ENCODE data around the gene SPSB3.

SPSB3 gene

GRCh38 chr16:1788095-1788707, 5.8 kb upstream of the SPSB3 start:
- no peak for DNase-seq

GRCh38 chr16:1787322-1788094, 5.1 kb upstream of the SPSB3 start:
- DNase-seq: no peak

GRCh38 chr16:1787056-1787321, 4.6 kb upstream of the SPSB3 start:
- no peak for DNase-seq

GRCh38 chr16:1786242-1787055, 4.1 kb upstream of the SPSB3 start:
- DNase-seq: no peak

- no peak for DNase-seq
These were observed 3.4 kb upstream of the SPSB3 start for GRCh38 chr16:1785846-1786170.

GRCh38 chr16:1784977-1785845, 2.8 kb upstream of the SPSB3 start:
- DNase-seq: no peak

GRCh38 chr16:1781758-1782407, 488 bp downstream of the SPSB3 start:
- DNase-seq: peak; percentile 22

GRCh38 chr16:1781254-1781653, 1.1 kb downstream of the SPSB3 start:
- DNase-seq: no peak

- no peak for DNase-seq
These were observed 1.7 kb downstream of the SPSB3 start for GRCh38 chr16:1780677-1781072.

GRCh38 chr16:1779741-1780676, 2.4 kb downstream of the SPSB3 start:
- no peak for DNase-seq

GRCh38 chr16:1779234-1779701, 3.1 kb downstream of the SPSB3 start:
- no peak for DNase-seq

- DNase-seq: no peak
These were observed 3.9 kb downstream of the SPSB3 start for GRCh38 chr16:1778200-1779179.

- DNase-seq: no peak
These were observed 4.8 kb downstream of the SPSB3 start for GRCh38 chr16:1777375-1778199.

GRCh38 chr16:1776991-1777374, 5.4 kb downstream of the SPSB3 start:
- DNase-seq: no peak

- DNase-seq: no peak
These were observed 5.8 kb downstream of the SPSB3 start for GRCh38 chr16:1776672-1776955.

GRCh38 chr16:1775846-1776671, 6.3 kb downstream of the SPSB3 start:
- no peak for DNase-seq

- DNase-seq: no peak
These were observed 7.1 kb downstream of the SPSB3 start for GRCh38 chr16:1775006-1775845.

- no peak for DNase-seq
These were observed 8.0 kb downstream of the SPSB3 start for GRCh38 chr16:1774448-1774780.

Data from EL (cell line).